Heart left ventricle (tissue), 13 donors: ENCODE measurements around the gene DOCK4.

Experiments
- CTCF ChIP-seq, 12 donors: fragments of 200-600 bp; sonication (generic) in 4 of 12; IDR thresholded peaks; one replicate each; pipeline versions ENCODE4 v1.5.0 to v1.8.0; 2018 to 2022; ENCODE audit warnings: antibody characterized with exemption in 12 of 12, mild to moderate bottlenecking in 5 of 12
- POLR2A ChIP-seq, 2 donors: fragments of 450-650 bp; IDR thresholded peaks; one replicate each; pipeline ENCODE4 v1.6.1; 2017; ENCODE audit warnings: antibody characterized with exemption in 2 of 2, mild to moderate bottlenecking in 2 of 2, moderate library complexity in 2 of 2
- donor health status: ischemic (EF 13 %, LVEDD 7.1; RV severe dilation, severe dysfunction).
- donor health status: DM: no; HTN: yes; CAD: no.
- donor health status: DM: no; HTN: no; CAD: no.
- donor health status: ischemic (EF 25% LVEDD 6.9; RV normal size, moderate dysfunction).
- donor health status: ischemic (EF 25% LVEDD 5.7; RV mildly dilated, moderate dysfunction).
- donor health status: ischemic (EF 35%, LVEDD 5.7; RV mildly dilated, moderate dysfunction).
- donor health status: nonischemic (EF 11% LVEDD 7.7; RV severe dilation, severe dysfunction).
- donor health status: DM: yes; HTN: yes; CAD: no.
- donor health status: PGD.
- donor health status: ischemic (EF 29% LVEDD 5.4; RV normal size, mild dysfunction).
- donor health status: nonischemic (EF 23%, LVEDD 6.1; RV moderate dilation, normal function).

GRCh38 chr7:111955616-111956015, 250.6 kb downstream of the DOCK4 start:
- TF ChIP-seq CTCF (IDR thresholded peaks at IDR 0.05) (no peak), POLR2A (IDR thresholded peaks at IDR 0.05) (no peak)
